ENCODE measurements around the gene PTPRN2. TPM values are rescaled to one million over a fixed set of nuclear protein-coding genes. Genes with fewer than 3 reads are reported as not detected.
"Not testable (repeated sequence)": the region's sequence is repeated elsewhere in the genome, so short reads cannot be mapped to it uniquely, and the experiment has no call there.

The PTPRN2 gene
- total and polyA plus RNA-seq, 2 of the 13 experiments (the other 11 are each of a cell fraction or from before 2014, with no cell fraction given) = 2.5 to 24.2 TPM

DNA sequence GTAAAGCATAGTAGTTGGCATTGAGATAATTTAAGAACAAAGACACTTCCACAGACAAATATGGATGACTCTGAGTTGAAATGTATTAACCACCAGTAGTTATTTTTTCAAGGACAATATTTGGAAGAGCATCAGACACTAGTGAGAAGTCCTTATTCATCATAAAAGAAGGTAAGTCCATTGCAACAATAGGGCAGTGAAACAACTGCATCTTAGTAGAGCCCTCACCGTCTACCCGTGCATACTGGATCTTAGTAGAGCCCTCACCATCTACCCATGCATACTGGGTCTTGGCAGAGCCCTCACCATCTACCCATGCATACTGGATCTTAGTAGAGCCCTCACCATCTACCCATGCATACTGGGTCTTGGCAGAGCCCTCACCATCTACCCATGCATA is 892.0 kb downstream of the PTPRN2 start:
- H3K9me3 ChIP-seq (ENCODE audit: low read length); H4K20me1 ChIP-seq (ENCODE audit: insufficient read depth, low read length); H3K36me3 ChIP-seq (replicated peaks in 1 of 2; ENCODE audit: control insufficient read depth in 1 of 2, insufficient read depth in 2 of 2, low read length in 2 of 2); H3K4me2 ChIP-seq (ENCODE audit: low read depth, low read length); DNase-seq (ENCODE audit: low spot score); ATAC-seq; BruUV-seq (replicated peaks); intact Hi-C loops (cut with micrococcal nuclease; ENCODE audit: unreplicated experiment); FAIRE-seq; H3K27ac ChIP-seq (ENCODE audit: extremely low read length, insufficient read depth, low read length); H3K9ac ChIP-seq (ENCODE audit: insufficient read depth, low read depth, low read length); H3K4me3 ChIP-seq (replicated peaks in 1 of 3; ENCODE audit: insufficient read depth in 1 of 3, low read depth in 2 of 3, low read length in 3 of 3); H2AFZ ChIP-seq (ENCODE audit: low read length); POLR2A ChIA-PET; H3K79me2 ChIP-seq (ENCODE audit: insufficient read depth, low read length); CTCF ChIA-PET (ENCODE audit: low intra/inter-chr PET ratio, low total read pairs); in situ Hi-C loops (cut with HindIII; ENCODE audit: extremely low pct_ligation_motif_present, low pct_unique_long_range_greater_than_20kb); H3K4me1 ChIP-seq (ENCODE audit: insufficient read depth, low read length): not testable (repeated sequence)
- TF ChIP-seq ZNF510 (CRISPR knock-in tag; IDR thresholded peaks at IDR 0.05; ENCODE audit: low read depth) = peak; percentile 94; the same call in 1 of the 2 replicates
- WGBS (ENCODE audit: low lambda C conversion rate) = no CpG with 5 or more reads among the region's 2 CpGs
- H3K27me3 ChIP-seq (ENCODE audit: control insufficient read depth in 1 of 2, insufficient read depth in 2 of 2, low read length in 2 of 2) = peaks cover 7 to 28% of the 10 kb centered on the region in 2 experiments

DNA sequence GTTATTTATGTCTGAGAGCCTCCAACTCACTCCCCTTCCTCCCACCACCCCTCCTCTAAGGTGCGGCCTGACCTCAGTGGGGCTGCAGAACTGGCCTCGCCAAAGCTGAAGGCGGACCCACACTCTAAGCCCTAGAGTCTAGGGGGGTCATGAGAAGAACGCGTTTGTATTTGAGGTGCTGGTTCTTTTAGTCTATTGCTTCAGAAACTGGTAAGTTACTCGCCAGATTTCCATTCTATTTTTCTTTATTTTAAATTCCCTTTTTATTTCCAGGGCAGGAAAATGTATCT is 893.3 kb downstream of the PTPRN2 start:
- H3K4me3 ChIP-seq (replicated peaks in 1 of 3; ENCODE audit: insufficient read depth in 1 of 3, low read depth in 2 of 3, low read length in 3 of 3) = no peak overlapping the region
- ChIA-PET CTCF (ENCODE audit: low intra/inter-chr PET ratio, low total read pairs) (no interaction called here), POLR2A (no interaction called here)
- H4K20me1 ChIP-seq (ENCODE audit: insufficient read depth, low read length) = peaks cover 12% of the 10 kb centered on the region; the same call in 1 of the 2 replicates
- H3K9ac ChIP-seq (ENCODE audit: insufficient read depth, low read depth, low read length) = no peak overlapping the region
- H2AFZ ChIP-seq (ENCODE audit: low read length) = no peak overlapping the region
- H3K9me3 ChIP-seq (ENCODE audit: low read length) = no peaks in the 10 kb centered on the region
- no peaks in the 10 kb centered on the region for H3K36me3 ChIP-seq (replicated peaks in 1 of 2; ENCODE audit: control insufficient read depth in 1 of 2, insufficient read depth in 2 of 2, low read length in 2 of 2)
- in situ Hi-C loops (cut with HindIII; ENCODE audit: extremely low pct_ligation_motif_present, low pct_unique_long_range_greater_than_20kb) = no loop called here
- H3K4me1 ChIP-seq (ENCODE audit: insufficient read depth, low read length) = no peaks in the 10 kb centered on the region
- H3K27me3 ChIP-seq (ENCODE audit: control insufficient read depth in 1 of 2, insufficient read depth in 2 of 2, low read length in 2 of 2) = peaks cover 7 to 32% of the 10 kb centered on the region in 2 experiments; a peak in 4 of 5 replicates
- FAIRE-seq = no peak
- no TSS peak for BruUV-seq (replicated peaks)
- no peak overlapping the region for H3K27ac ChIP-seq (ENCODE audit: extremely low read length, insufficient read depth, low read length)
- H3K79me2 ChIP-seq (ENCODE audit: insufficient read depth, low read length) = no peaks in the 10 kb centered on the region
- WGBS (ENCODE audit: low lambda C conversion rate) = 33% methylated on average over 6 of the region's 6 CpGs
- no peak for DNase-seq (ENCODE audit: low spot score)
- no peak for ATAC-seq
- H3K4me2 ChIP-seq (ENCODE audit: low read depth, low read length) = no peak overlapping the region
- intact Hi-C loops (cut with micrococcal nuclease; ENCODE audit: unreplicated experiment) = no loop called here
- TF ChIP-seq IRF2 (CRISPR knock-in tag; IDR thresholded peaks at IDR 0.05) (no peak), ZSCAN22 (CRISPR knock-in tag; IDR thresholded peaks at IDR 0.05) (no peak), ZNF652 (CRISPR knock-in tag; IDR thresholded peaks at IDR 0.05; ENCODE audit: borderline replicate concordance, low read depth) (no peak), HNF4G (IDR thresholded peaks at IDR 0.05; ENCODE audit: borderline replicate concordance, low read depth, low read length) (no peak), HNF4G (CRISPR knock-in tag; IDR thresholded peaks at IDR 0.05; ENCODE audit: borderline replicate concordance, low read depth) (no peak), MYNN (CRISPR knock-in tag; IDR thresholded peaks at IDR 0.05; ENCODE audit: low read depth) (no peak), KDM3A (CRISPR knock-in tag; IDR thresholded peaks at IDR 0.05; ENCODE audit: low read depth) (no peak), ZNF660 (CRISPR knock-in tag; IDR thresholded peaks at IDR 0.05; ENCODE audit: borderline replicate concordance, low read depth) (no peak)
- TF ChIP-seq, protein P1, sequence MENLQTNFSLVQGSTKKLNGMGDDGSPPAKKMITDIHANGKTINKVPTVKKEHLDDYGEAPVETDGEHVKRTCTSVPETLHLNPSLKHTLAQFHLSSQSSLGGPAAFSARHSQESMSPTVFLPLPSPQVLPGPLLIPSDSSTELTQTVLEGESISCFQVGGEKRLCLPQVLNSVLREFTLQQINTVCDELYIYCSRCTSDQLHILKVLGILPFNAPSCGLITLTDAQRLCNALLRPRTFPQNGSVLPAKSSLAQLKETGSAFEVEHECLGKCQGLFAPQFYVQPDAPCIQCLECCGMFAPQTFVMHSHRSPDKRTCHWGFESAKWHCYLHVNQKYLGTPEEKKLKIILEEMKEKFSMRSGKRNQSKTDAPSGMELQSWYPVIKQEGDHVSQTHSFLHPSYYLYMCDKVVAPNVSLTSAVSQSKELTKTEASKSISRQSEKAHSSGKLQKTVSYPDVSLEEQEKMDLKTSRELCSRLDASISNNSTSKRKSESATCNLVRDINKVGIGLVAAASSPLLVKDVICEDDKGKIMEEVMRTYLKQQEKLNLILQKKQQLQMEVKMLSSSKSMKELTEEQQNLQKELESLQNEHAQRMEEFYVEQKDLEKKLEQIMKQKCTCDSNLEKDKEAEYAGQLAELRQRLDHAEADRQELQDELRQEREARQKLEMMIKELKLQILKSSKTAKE (CRISPR knock-in tag; IDR thresholded peaks at IDR 0.05; ENCODE audit: borderline replicate concordance) = no peak
- TF ChIP-seq, protein P2, sequence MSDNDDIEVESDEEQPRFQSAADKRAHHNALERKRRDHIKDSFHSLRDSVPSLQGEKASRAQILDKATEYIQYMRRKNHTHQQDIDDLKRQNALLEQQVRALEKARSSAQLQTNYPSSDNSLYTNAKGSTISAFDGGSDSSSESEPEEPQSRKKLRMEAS (IDR thresholded peaks at IDR 0.05) = no peak
- TF ChIP-seq, protein P3, sequence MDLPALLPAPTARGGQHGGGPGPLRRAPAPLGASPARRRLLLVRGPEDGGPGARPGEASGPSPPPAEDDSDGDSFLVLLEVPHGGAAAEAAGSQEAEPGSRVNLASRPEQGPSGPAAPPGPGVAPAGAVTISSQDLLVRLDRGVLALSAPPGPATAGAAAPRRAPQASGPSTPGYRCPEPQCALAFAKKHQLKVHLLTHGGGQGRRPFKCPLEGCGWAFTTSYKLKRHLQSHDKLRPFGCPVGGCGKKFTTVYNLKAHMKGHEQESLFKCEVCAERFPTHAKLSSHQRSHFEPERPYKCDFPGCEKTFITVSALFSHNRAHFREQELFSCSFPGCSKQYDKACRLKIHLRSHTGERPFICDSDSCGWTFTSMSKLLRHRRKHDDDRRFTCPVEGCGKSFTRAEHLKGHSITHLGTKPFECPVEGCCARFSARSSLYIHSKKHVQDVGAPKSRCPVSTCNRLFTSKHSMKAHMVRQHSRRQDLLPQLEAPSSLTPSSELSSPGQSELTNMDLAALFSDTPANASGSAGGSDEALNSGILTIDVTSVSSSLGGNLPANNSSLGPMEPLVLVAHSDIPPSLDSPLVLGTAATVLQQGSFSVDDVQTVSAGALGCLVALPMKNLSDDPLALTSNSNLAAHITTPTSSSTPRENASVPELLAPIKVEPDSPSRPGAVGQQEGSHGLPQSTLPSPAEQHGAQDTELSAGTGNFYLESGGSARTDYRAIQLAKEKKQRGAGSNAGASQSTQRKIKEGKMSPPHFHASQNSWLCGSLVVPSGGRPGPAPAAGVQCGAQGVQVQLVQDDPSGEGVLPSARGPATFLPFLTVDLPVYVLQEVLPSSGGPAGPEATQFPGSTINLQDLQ (CRISPR knock-in tag; IDR thresholded peaks at IDR 0.05) = no peak
- TF ChIP-seq, protein P4, sequence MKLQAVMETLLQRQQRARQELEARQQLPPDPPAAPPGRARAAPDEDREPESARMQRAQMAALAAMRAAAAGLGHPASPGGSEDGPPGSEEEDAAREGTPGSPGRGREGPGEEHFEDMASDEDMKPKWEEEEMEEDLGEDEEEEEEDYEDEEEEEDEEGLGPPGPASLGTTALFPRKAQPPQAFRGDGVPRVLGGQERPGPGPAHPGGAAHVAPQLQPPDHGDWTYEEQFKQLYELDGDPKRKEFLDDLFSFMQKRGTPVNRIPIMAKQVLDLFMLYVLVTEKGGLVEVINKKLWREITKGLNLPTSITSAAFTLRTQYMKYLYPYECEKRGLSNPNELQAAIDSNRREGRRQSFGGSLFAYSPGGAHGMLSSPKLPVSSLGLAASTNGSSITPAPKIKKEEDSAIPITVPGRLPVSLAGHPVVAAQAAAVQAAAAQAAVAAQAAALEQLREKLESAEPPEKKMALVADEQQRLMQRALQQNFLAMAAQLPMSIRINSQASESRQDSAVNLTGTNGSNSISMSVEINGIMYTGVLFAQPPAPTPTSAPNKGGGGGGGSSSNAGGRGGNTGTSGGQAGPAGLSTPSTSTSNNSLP (IDR thresholded peaks at IDR 0.05; ENCODE audit: low read depth, low read length) = no peak
